Measurements from ENCODE around the gene PGGT1B. TPM values are rescaled to one million over a fixed set of nuclear protein-coding genes. Genes with fewer than 3 reads are reported as not detected.

Gene PGGT1B
- polyA plus RNA-seq, 1 donor: 19.5 TPM

GRCh38 chr5:115179394-115180164 lies 83.1 kb downstream of the PGGT1B start:
- DNase-seq: no peak

DNA sequence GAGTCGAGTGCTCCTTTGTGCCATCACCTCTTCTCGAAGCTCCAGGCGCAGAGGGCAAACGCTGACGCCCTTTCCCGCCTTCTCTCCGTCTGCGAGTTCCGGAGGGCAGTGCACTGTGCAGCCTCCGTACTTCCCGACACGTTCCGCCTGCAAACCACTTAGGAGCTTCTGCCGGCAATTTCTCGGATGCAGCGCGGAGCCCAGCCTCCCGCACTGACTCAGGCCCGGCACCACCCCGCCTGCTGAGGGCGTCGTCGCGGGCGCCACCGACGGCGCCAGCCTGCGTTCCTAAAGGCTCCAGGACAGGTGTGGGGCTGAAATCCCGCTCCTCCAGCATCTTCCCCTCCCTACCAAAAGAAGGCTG lies 83.7 kb downstream of the PGGT1B start:
- no peak for DNase-seq

- no peak for DNase-seq
These were observed 91.7 kb downstream of the PGGT1B start for GRCh38 chr5:115170929-115171510.

DNA sequence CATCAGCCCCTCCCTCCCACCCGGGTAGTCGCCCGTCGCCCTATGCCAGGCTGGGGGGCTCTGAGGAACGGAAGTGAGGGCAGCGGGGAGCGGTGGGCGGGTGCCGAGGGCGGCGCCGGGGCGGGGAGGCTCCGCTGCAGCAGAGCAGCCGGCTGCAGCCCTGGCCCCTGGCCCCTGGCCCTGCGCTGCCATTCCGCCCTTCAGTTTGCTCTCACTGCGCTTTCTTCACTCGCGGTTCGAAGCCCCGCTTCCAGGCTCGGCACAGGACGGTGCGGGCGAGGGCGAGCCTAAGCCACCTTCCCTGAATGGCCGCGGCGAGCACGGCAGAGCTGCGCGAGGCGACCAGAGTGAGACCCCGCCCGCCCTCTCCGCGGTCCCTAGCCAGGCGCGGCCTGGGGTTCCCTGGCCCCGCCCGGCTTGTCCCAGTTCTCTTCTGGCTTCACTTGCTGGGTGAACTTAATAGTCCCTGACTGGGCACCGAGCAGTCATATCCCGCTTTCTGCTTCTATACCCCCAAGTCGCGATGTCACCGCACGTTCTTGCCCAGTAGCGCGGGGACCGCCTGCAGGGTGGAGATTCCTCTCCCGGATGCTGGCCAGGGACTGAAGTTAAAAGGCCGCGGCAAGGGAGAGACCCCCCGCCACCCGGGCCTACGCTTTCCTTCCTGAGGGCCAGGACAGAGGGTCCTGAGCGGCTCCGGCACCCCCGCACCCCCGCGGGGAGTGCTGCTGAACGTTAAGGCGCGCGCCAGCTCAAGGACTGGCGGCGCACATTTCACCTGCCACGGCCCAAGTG lies 92.3 kb downstream of the PGGT1B start:
- no peak for DNase-seq

GRCh38 chr5:115169487-115170133 lies 93.1 kb downstream of the PGGT1B start, which contains the start of gene TRIM36:
TRIM36 (minus strand) TSS chr5:115169908; CDS start chr5:115169634, 274 bp downstream.
- peak; percentile 81 for DNase-seq

GRCh38 chr5:115168829-115169486 lies 93.7 kb downstream of the PGGT1B start:
- DNase-seq: no peak

GRCh38 chr5:115166744-115167393 lies 95.8 kb downstream of the PGGT1B start:
- DNase-seq: no peak

- DNase-seq: no peak
These were observed 96.9 kb downstream of the PGGT1B start for GRCh38 chr5:115165790-115166189.

DNA sequence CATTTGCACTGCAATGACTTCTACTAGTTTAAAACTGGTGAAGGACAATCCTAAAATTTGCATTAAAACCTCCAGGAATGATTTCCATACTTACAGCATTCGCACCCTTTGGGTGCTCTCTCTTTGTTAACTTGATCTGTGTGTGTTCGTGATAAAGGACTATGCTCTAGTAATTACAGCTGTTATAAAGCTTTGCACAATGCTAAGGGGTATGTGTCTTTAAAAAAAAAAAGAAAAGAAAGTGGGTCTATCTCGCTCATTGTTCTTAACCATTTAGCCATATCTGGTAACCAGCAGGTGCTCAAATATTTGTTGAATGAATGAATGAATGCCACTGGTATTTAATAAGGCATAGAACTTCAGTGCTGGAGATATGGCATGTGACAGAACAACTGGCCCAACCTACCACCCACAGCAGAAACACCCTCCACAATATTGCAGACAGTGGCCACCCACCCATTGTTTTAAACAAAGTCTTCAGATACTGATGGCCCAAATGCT lies 101.7 kb downstream of the PGGT1B start:
- DNase-seq: no peak

Other genes starting within 250 kb of the PGGT1B start
- 2.2 TPM for gene TRIM36, start 93.0 kb downstream of the PGGT1B start, polyA plus RNA-seq (ENCODE audit: insufficient read length)
- 11.3 TPM for gene CCDC112, start 33.8 kb upstream of the PGGT1B start, polyA plus RNA-seq (ENCODE audit: insufficient read length)